ENCODE data around the gene ZC3H4.

Gene ZC3H4

DNA sequence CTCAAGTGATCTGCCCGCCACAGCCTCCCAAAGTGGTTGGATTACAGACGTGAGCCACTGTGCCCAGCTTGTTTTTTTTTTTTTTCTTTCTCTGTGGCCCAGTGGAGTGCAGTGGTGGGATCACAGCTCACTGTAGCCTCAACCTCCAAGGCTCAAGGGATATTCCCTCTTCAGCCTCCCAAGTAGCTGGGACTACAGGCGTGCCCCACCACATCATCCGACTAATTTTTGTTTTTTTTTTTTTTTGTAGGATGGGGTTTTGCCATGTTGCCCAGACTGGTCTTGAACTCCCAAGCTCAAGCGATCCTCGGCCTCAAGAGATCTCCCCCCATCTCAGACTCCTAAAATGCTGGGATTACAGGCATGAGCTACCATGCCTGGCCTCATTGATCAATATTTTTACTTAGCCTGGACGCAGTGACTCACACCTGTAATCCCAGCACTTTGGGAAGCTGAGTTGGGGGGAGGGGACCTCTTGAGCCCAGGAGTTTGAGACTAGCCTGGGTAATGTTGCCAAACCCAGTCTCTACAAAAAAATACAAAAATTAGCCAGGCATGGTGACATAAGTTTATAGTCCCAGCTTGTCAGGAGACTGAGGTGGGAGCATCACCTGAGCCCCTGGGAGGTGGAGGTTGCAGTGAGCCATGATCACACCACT lies 18.7 kb upstream of the ZC3H4 start:
- no peak for DNase-seq

- peak; percentile 95 for DNase-seq
These were observed 17.1 kb upstream of the ZC3H4 start, which contains the start of gene SAE1 for GRCh38 chr19:47130589-47131227. TSS of gene SAE1 (plus strand) at chr19:47130835. CDS start at chr19:47130931, 96 bp downstream.

- DNase-seq = no peak
These were observed 16.6 kb upstream of the ZC3H4 start for GRCh38 chr19:47130120-47130588.

DNA sequence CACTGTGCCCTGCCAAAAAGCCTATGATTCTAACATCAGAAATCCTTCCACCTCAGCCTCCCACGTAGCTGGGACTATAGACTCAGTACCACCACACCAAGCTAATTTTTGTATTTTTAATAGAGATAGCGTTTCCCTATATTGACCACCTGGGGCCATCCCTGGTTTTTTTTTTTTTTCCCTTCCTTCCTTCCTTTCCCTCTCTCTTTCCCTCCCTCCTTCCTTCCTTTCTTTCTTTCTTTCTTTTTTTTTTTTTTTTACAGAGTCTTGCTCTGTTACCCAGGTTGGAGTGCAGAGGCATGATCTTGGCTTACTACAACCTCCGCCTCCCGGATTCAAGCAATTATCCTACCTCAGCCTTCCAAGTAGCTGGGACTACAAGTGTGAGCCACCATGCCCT lies 16.0 kb upstream of the ZC3H4 start:
- no peak for DNase-seq

DNA sequence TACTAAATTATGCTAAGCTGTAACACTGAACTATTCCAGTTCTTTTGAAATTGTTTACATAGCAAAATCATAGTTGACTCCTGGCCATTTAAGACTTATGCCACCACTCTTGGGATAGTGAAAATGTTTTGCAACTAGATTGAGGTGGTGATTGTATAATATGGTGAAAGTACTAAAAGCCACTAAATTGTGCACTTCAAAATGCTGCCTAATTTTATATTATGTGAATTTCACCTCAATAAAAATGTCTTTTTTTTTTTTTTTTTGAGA lies 12.0 kb upstream of the ZC3H4 start:
- DNase-seq = no peak

DNA sequence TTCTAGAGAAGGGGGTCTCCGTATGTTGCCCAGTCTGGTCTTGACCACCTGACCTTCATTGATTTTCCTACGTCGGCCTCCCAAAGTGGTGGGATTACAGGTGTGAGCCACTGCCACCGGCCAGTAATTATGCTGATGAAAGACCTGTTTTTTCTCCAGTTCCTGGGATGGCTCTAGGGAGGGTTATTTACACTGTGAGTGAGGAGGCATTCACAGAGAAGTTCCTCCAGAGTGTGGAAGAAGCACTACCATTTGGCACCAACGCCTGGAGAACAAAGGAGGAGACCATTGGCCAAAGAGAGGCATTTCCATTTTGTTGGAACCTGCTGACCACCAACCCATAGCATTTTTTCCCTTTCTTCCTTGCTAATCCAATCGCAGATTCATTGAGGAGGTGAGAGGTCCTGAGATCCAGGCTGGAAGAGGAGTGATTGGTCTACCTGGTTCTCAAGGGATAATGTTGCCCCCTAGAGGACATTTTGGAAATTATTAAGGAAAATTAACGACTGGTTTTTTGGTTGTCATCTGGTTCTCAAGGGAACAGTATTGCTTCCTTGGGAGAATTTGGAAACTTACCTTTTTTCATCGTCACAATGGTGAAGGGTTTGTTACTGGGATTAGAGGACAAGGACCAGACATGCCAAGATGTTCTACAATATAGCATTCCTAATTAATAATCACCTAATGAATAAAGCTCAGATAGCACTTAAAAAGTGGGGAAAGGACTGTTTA lies 11.5 kb upstream of the ZC3H4 start:
- DNase-seq = peak; percentile 33

GRCh38 chr19:47123406-47123805 lies 9.8 kb upstream of the ZC3H4 start:
- DNase-seq = no peak

GRCh38 chr19:47122359-47123335 lies 9.1 kb upstream of the ZC3H4 start:
- DNase-seq = no peak

DNA sequence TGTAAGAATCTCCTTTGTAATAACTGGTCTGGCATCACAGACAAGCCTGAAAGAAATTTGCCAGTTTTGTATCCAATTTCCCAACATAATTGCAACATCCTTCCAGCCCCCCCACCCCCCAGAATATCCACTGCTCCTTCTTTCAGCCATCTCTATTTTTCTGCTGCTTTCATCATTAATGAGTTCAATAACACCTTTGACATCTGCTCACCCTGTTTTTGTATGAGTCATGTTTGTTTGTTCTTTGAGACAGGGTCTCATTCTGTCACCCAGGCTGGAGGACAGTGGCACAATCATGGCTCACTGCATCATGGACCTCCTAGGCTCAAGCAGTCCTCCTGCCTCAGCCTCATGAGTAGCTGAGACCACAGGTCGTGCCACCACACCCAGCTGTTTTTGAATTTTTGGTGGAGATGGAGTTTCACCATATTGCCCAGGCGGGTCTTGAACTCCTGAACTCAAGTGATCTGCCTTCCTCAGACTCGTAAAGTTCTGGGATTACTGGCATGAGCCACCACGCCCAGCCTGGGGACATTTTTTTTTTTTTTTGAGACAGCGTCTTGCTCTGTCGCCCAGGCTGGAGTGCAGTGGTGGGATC lies 7.0 kb upstream of the ZC3H4 start:
- DNase-seq = no peak

DNA sequence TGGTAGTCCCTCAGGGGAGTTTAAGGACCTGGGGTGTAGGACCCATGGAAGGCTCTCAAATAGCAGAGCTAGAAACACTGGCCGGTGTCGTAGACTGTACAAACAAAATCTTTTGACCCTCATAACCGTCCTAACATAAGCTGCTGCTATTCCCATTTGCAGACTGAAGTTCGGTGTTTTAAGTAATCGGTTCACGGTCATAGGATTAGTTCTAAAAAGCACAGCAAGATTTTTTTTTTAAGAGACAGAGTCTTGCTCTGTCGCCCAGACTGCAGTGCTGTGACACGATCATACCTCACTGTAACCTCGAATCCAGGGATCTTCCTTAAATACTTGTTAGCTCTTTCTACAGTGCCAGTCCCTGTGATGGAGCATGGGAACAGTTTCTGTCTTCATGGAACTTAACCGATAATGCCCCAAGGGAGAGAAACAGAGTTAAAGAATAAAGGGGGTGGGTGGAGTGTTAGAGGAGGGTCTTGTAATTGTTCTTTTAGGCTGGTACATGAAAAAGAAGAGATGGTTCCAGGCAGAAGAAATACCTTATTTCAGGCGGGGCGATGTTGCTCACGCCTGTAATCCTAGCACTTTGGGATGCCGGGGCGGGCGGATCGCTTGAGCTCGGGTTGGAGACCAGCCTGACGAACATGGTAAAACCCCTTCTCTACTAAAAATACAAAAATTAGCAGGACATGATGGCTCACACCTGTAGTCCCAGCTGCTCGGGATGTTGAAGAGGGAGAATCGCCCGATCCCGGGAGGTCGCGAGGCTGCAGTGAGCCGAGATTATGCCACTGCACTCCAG lies 475 bp upstream of the ZC3H4 start:
- peak; percentile 54 for DNase-seq

DNA sequence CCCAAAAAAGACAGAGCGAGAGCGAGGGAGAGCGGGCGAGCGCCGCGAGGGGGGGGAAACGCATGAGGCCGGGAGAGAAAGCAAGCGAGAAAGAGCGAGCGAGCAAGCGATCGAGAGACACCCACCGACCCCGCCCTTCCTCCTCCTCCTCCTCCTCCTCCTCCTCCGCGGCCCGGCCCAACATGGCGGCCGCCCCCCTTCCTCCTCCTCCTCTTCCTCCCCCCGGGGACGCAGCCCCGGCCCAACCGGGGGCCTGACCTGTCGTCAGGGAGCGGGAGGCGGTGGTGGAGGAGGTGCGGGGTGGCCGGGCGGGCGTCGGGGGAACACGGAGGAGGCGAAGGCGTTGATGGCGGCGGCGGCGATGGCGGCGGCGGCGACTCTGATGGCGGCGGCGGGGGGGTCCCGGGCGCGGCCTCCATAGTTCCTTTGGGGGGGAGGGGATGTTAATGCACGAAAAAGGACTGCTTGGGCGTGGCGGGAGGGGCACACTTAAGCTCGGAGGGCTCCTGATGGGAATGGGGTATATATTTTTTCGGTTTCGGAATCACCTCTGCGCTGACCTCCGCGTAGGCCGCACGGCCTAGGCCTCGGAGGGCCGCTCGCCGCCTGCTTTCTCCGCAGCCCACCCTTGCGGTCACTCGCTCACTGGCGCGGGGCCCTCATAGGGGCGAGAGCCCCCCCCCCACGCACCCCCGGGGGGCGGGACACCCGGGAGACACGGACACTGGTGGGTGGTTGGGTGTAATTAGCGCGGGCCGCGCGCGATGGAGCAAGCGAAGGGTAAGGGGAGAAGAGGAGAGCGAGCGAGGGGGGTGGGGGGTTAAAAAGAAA lies 1.2 kb downstream of the ZC3H4 start:
- DNase-seq = peak; percentile 29

- DNase-seq = no peak
These were observed 1.9 kb downstream of the ZC3H4 start for GRCh38 chr19:47111682-47112165.

DNA sequence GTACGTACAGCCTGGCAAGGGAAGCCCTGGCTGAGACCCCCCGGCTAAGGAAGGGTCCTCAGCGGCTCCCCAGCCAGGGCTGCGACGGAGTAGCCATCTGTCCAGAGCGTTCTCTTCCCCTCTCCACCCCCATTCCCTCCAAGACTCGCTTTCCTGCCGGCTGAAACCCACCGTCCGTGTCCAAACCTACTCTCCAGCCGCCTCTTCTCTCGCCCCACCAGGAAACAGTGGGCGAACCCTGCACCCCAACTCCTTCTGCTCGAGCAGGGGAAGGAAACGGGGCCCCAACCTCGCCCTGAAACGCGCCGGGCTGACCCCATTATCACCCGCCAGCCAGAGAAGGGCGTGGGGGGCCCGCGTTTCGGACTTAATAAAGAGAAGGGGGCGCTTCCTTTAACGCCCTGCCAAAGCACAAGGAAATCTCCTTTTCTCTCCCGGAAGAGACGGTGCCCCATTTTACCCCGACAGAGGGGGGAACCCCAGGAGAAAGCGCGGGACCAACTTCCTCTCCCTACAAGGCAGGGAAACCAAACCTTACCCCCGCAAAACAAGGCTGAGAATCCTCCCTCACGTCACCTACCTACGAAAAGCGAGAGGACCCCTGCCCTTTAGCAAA lies 2.5 kb downstream of the ZC3H4 start:
- no peak for DNase-seq

DNA sequence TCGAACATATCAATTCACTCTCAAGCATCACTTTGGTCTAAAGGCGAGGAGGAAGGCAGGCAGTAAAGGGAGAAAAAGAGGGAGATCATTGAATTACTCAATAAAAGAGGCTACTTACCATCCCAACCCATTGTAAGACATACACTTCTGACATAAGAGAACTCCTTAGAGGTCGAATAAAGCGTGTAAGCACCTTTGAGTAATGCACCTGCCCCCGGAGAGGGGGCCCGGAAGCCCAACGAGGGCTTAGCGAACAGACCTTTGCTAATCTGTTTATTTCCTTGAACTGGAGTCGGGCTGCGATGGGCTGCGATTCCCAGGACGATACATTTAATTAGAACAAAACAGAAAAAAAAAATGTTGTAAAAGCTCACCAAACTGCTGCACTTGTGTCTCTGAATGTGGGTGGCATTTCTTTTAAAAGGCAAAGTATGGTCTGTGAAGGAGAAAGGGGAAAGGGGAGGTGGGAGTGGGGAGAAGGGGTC lies 3.0 kb downstream of the ZC3H4 start:
- DNase-seq = no peak

DNA sequence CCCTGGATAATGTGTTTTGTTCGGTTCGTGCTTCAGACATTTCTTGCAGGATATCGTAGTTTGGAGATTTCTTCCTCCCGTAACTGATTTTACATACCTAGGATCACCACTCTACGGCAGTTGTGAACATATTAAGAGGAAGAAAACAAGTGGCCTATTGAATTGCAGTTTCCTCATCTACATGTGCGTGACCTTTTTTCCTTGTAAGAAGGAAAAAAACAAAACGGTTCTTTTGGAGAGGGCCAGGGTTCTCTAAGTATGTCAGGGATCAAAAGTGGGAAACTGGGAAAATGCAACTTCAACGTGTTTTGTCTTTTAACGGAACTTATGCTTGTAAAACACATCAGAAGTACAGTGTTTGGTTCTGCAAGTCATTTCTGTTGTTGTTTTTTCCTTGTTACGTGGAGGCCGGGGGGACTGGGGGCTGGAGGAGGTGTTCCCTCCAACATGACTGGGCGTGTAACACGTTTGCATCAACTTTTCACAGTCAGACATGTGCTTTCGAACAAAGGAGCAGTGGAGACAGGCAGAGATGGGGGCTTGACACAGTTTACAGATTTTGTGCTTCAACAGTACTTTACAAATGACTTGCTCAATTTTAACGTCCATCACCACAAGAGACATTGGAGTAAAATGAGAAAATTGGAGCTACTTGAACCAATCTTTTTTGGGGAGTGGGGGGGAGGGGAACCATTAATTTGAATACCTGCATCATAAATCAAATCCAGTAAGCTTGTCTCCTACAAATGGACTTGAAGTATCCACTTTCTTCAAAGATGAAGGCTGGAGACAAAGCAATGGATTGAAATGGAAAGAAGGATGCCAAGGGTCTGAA lies 3.8 kb downstream of the ZC3H4 start:
- DNase-seq = no peak

DNA sequence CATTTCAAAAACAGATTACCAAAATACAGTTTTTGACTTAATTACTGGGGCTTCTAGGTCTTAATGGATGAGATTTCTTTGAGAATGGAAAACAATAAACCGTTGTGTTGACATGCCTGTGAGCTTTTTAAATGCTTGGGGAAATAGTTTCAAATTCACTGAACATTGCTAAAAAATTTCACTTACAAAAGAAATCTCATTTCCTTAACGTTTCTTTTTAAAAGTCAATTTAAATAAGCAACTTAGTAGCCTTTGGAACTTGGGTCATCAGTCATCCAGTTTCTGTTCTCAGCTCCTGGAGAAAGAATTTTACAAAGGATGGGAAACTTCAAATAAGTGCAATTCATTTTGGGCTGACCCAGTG lies 4.4 kb downstream of the ZC3H4 start:
- DNase-seq = no peak

DNA sequence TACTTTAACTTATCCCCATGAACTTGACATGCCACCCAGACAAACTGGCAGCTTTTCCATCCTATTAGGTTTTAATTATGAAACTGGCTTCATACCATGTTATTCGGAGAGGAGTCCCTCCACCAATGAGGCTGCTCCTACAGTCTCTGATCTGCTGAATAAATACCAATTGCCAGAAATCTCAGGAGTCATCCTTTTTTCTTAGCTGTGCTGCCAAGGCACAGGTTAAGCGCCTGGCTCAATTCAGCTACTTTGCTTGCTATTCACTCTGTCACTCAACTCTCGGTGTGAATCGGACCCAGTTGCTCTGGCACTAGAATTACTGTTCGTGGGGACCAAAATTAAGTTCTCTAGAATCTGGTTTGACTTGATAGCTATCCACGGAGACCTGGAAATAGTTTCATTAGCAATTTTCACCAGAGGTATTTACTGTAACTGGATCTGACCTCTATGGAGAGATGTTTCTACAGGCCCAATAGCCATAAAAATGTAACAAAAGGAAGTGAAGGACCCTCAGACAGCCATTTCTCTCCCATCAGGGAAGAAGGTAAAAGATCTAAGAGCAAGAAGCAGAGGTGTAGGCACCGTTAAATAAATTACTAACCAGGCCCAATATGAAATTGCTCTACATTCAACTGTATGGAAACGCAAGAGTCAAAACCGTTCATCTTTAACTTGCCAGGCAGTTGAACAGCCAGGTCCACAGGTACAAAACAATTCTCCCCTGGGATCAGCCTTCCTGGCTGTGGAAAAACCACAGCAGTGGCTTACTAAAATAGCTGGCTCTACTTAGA lies 5.4 kb downstream of the ZC3H4 start:
- DNase-seq = no peak

All from NCI-H1436 treated with DMSO at 0.1 percent for 48 hours (cell line).